HG02981 (cell line): ENCODE data around the gene TMEM132D.
"Not testable (repeated sequence)": the region's sequence is repeated elsewhere in the genome, so short reads cannot be mapped to it uniquely, and the experiment has no call there.

Source experiments
- ATAC-seq: cut with Tn5 transposase; IDR thresholded peaks from one replicate; pipeline ENCODE4 v1.9.1; 2021; ENCODE audit warnings: mild to moderate bottlenecking, moderate library complexity; ENCODE audit not compliant: unreplicated experiment

Gene TMEM132D

DNA sequence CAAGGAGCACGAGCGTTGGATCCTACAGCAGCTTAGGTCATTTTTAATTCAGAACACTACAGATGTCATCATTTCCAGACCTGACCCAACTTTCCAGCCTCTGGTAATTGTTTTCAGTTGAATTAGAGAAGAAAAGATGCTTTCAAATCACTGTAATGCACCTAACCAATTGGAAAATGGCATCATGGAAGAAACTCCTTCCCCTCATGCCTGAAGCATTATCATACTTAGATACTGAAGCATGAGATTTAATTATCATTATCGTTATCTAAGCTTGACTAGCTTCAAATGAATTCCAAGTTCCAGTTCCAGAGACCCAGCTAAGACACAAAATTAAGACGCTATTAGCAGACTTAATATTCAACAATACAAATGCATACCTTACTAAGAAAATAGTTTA, 299.3 kb downstream of the TMEM132D start:
- no peak for ATAC-seq

DNA sequence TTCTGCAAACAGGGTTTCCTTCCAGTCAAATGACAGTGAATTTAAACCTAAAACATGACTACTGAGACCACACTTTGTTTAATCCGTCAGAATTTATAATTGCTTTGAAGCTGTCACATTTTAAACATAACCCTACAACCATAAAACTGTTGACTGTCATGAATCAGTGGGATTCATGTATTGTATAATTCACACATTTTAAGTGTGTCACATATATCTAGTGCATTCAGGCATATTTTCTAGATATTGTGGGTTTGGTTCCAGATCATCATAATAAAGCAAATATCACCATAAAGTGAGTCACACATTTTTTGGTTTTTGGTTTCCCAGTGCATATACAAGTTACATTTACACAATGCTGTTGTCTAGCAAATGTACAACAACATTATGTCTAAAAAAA, 304.4 kb downstream of the TMEM132D start:
- no peak for ATAC-seq

DNA sequence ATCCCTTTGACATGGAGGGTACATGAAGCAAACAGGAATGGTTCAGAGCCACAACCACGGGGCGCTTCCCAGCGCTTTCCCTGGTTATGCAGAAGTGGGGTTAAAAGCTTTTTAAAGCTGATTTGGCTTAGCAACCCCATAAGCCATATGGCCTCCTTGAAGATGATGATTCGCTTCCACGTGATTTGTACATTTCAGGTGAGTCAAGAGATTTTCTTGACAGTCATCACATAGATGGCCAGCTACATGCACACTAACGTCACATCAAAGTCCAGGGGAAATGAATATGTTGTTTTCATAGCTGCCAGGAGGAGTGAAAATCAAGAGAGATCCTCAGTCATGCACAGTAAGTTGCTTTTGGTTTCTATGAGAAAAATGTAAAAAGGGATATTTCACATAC, 309.7 kb downstream of the TMEM132D start:
- ATAC-seq, result no peak

DNA sequence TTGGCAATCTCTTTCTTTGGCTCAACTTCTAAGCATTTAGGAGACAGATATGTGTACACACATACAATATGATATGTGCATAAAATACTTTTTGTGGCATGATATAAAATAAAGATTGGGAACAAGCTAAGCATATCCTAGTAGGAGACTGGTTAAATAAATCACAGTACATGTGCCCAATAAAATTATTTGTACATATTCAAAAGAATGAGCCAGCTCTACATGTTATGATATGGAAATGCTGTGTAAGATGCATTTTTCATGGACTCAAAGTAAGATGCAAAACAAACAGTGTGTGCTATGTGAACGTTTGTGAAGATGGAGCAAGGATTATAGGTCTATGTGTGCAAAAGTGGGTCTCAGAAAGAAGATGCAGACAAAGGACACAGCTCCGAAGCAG, 311.4 kb downstream of the TMEM132D start:
- no peak for ATAC-seq

DNA sequence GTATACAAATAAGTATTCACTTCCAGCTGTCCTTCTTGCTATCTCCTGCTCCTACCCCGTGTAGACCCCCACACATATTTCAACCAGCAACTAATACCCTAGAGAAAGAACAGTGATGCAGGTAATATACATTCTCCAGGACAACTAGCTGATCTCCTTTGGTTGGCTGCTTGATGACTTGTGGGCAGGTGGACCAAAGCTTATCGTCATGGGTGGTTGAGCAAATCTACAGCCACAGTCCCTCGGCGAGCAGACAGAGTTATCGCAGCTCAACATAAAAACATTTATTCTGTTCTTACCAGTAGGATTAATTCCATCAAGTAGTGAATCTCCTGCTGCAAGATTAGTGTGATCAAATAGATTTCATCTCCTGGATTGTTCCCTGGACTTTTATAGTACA, 314.3 kb downstream of the TMEM132D start:
- no peak for ATAC-seq

DNA sequence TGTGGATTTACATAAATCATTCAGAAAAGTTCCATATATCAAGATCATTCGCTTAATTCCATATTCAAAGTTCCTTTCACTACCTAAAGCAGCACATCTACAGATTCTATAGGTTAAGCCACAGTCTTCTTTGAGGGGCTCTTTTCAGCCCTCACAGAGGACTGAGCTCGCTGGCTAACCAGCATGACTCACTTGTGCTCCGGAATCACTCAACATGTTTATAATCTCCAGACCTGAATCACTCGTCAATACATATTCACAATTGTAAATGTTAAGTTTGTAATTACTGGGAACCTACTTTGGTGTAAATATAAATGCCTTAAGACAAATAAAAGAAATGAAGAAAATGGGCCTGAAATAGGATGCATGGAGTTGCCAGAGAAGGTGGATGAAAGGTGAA, 315.7 kb downstream of the TMEM132D start:
- no peak for ATAC-seq

DNA sequence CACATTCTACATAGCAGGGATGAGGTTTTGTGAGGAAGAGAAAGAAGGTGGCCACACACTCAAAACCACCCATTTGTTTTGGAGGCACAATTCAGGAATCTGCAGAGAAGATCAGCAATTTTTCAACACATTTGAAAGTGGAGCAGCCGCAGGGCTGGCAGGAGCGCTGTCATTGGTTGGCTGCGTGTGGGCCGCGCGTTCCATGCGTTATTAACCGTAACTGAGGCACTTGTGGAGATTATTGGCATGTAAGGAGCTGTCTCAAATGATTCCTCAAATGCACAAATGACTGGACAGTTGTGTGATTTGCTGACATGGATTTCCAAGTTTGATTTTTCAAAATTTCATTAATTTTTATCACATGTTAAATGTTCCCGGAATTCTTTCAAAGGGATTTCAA, 318.5 kb downstream of the TMEM132D start:
- no peak for ATAC-seq

DNA sequence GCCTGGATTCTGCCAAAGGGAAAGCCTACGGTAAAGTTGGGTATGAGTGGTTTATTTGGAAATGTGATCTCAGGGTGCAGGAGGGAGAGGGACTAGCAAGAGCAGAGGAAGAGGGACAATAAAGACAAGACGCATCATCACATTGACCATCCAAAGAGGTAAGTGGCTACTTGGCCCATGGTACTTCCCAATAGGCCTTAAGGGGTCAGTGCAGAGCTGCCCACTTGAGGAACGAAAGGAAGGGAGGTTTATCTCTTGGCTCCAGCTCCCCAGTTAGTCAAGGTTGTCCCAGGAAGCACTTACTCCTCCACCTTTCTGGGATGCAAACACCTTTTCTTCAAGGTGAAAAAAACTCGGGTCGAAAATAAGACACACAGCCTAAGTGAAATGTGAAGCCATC, 323.9 kb downstream of the TMEM132D start:
- no peak for ATAC-seq

DNA sequence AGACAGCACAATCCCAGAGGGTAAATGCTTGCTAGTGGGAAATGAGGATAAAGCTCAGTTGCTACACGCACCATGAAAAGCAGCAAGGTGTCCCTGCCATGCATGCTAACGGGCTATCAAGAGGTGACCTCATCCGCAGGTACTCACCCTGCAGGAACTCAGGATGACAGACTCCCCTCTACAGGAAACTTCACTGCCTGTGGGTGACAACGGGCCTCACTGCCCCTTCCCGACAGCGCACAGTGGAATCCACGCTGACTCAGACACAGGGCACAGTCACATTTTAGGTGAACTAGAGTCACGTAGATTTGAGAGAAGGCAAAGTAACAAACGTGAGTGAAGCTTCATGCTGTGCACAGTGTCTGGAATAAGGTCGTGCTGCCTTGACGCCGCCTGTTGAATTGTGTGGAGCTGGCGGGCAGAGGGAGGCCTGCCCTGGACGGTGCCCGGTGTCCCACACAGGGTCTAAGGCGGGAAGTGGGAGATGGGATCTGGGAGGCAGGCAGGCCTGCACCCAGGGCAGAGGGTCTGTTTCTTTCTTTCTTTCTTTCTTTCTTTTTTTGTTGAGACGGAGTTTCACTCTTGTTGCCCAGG, 331.8 kb downstream of the TMEM132D start:
- ATAC-seq, result no peak

DNA sequence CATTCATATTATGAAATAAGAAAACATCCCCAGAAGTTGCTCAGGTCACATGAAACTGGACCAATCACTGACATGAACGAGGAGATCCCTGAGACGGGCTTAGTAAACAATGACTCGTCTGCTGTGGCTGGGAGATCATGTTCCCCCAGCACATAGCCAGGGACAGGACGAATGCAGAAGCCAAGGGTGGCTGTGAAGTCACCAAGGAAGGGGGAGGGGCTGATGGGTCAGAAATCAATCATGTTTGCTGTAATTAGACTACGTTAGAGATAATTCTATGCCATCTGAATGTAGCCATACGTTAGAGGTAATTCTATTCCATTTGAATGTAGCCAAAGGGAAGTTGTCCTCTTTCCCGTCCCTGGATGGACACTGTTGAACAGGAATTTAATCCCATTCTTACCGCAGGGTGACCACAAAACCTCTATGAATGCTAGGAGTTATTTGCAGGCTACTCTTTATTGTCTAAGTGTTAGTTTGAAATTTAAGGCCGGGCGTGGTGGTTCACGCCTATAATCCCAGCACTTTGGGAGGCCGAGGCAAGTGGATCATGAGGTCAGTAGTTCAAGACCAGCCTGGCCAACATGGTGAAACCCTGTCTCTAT, 332.9 kb downstream of the TMEM132D start:
- ATAC-seq, result no peak

DNA sequence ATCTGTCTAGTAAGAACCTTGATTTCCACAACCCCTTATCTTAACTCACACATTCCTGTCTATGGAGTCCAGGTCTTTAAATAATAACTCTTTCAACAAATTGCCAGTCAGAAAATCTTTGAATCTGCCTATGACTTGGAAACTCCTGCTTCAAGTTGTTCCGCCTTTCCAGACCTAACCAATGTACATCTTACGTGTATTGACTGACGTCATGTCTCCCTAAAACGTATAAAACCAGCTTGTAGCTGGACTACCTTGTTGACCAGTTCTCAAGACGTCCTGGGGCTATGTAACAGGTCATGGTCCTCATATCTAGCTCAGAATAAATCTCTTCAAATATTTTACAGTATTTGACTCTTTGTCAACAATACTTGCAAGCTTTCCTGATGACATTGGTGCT, 337.0 kb downstream of the TMEM132D start:
- no peak for ATAC-seq

DNA sequence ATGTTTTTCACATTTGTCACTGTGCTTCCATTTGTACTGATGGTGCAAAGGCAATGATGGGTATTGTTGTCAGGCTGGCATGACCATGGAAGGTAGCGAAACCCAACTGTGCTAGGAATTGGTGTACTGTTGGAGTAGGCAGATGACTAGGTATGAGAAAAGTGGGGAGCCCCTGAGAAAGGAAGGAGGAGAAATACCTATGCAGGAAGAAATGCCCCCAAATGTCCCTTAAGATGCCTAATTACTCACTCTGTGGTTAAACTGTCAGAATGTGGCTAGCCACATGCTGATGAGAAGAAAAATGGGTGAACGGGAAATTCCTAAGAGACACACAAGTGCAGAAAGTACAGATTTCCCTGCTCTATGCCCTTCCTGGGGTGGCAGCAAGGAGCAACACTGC, 339.1 kb downstream of the TMEM132D start:
- no peak for ATAC-seq

DNA sequence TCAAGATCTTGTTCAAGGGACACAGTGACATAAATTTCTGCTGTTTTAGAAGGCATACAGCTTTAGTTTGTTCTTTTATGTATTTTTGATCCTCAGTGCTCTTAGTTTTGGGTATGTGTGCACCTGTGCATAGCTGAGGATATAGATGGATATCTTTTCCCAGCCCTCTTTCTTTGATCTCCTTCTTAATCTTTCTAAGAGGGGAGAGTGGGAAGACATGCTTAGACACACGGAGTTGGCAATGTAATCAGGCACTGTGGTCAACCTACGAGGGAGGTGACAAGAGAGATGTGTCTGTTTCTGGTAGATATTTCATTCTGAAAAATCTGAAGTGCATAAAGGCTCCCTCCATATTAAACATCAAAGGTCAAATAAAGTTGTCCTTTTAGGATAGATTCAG, 340.6 kb downstream of the TMEM132D start:
- ATAC-seq, result no peak

DNA sequence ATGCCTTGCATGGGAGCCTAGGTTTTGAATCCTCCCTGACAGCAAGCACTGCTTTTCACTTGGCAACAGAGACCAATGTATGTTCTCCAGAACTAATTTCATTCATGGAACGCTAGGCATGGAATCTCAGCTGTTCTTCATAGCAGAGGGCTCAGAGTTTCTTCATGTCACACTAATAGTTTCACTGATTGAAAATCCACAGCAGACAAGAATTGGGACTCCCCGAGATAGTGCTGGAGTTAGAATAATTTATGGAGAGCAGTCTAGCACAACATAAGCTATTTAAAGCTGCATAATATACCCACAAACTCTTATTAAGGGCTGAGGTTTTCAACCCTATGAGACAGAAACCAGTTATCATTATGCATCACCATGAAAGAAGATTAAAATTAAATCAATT, 342.5 kb downstream of the TMEM132D start:
- ATAC-seq, result no peak

DNA sequence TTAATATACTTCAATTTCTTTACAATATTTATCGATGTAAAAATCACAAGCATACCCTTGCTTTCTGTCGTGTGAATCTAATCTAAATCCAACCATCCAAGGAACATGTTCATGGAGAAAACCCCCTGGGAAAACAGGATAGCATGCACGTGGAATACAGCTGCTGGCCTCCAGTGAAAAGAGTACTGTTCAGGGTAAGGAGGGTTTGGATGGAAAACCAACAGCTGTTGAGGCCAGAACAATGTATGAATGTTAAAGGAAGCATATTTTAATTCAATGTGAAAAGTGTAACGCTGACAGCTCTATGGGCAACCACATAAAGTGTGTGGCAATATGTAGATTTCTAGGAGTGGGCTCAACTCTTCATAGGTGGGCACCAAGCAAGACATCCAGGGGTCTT, 344.0 kb downstream of the TMEM132D start:
- no peak for ATAC-seq

DNA sequence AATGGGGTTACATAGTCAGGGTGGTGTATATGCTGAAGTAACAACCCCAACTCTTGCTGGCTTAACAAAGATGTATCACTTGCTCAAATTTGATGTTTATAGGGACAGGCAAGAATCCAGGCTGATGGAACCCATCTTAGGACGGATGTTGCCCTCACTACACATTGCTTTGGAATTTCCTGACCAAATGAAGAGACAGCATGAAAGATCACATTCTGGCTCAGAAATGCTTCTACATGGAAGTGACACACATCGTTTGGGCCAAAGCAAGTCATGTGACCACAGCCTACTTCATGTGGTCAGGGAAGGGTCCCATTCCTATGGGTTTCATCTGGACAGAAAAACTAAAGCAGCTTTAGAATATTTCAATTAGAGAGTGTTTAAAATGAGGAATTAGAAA, 345.8 kb downstream of the TMEM132D start:
- no peak for ATAC-seq

DNA sequence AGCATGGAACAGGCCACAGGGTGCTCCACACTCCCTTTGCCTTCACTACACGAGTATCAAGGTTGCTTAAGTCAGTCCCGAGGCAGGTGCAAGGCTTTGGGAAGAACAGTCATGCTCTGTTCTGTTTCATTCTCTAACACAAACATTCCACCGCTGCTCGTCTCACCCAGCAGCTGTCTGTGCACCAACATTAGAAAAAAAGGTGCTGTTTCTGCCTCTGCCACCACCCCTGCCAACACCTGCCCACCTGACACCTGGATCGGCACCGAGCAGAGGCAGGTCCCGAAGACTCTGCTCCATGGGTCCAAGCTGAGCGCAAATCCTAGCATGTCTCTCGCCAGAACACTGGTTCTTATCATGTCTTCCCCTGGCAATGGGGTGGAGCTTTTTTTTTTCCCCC, 347.7 kb downstream of the TMEM132D start:
- ATAC-seq, result no peak

DNA sequence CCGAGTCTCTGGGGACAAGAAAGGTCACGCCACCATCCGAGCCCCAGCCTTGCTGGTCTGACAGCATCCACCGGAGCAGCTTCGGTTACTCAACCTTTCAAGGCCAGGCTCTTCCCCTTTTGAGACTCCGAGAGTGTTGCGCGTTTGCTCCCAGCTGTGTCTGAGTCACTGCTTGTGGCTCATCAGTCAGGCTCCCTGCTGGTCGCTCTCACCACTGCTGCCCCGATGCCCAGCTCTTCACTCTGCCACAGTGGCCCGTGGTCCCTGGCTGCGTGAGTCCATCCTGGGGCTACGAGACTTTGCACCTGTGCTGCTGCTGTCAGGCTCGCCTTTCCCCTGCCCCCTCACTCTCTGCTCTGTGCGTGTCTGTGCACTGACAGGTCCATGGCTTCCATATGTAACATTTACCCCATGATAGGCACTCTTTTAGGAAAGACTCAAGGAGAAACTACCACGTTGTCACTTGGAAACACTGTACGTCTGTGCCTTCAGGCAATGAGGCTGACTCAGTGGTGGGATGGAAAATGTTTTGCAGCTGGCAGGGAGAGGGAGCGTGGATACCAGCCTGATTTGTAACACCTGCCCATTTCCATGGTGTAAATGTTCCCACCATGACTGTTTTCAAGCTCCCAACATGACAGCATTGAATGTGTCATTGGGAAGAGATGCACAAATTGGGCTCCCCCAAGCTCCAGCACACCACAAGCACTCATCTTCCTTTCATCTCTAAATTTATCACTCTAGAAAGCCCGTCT, 350.7 kb downstream of the TMEM132D start:
- no peak for ATAC-seq

DNA sequence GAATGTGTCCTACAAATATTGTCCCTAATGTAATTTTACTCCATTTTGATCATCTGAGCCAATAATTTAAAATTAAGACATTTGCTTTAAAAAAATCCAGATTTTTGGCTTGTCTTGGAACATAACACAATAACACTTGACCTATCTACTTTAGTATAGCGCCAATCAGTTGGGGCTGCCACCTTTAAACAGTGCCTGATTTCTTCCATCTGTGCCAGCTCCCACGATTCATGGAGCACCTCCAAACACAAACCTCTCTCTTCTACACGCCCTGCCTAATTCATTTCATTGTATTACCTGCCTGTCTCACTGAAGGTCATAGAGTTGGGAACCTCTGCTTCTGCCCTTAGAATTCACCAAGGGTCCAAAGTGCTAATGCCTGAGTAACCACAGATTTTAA, 352.4 kb downstream of the TMEM132D start:
- ATAC-seq, result no peak

DNA sequence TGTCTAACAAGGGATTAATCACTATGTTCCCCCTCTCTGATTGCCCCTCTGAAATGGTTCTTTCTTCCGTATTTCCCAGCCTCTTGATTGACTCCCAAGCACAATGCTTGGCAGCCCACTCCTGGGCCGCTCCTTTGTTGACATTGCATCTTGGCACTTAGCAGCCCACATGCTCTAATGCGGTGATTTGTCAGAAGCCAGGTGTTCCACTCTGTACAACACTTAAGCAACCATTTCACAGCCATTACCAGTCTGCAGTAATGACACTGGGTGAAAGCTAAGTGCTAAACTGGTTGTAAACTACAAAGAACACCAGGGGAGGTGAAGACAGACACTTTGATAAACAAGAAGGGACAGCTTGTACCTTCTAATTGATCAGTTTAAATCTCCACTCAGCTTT, 353.5 kb downstream of the TMEM132D start:
- ATAC-seq, result no peak

DNA sequence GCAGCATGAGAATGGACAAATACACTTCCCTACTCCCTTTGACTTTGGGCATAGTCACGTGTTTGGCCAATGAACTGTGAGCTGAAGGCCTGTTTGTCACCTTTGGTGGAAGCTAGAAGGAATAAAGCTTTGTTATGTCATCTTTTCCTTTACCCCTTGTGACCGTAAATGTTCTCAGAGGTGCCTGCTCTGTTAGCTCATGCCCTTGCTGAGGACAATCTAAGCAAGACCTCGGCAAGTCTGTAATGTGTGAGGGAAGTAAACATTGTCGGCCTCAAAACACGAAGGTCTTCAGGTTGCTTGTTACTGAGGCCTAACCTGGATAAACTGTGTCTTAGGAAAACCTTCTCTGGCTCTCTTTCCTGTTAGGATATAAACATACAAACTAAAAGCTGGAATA, 354.2 kb downstream of the TMEM132D start:
- ATAC-seq, result no peak

DNA sequence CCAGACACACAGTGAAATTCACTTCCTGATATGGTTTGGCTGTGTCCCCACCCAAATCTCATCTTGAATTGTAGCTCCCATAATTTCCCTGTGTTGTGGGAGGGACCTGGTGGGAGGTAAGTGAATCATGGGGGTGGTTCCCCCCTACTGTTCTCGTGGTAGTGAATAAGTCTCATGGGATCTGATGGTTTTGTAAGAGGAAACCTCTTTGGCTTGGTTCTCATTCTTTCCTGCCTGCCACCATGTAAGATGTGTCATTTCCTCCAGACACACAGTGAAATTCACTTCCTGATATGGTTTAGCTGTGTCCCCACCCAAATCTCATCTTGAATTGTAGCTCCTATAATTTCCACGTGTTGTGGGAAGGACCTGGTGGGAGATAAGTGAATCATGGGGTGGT, 354.8 kb downstream of the TMEM132D start:
- ATAC-seq, result not testable (repeated sequence)

DNA sequence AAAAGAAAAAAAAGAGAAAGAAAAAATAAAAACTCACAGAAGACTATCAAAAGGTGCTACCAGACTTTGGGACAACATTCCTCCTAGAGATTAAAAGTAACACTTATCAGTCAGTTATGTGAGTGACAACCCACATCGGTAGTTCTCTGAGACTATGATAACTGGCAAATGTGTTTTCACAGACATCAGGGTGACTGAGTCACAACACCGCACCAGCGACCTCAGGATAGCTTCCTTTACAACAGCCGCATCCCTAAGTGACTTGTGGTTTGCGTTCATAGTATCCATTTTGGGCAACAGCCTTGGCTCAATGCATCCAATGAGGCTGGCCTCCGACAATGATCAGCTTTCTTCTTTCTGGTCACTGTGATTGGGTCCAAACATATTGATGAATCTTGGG, 359.1 kb downstream of the TMEM132D start:
- ATAC-seq, result no peak
